Stimulated activated CD8-positive, alpha-beta memory T cell treated with anti-CD3 and anti-CD28 coated beads, Interleukin-4, amount 100 ng/mL, for 1 hour (primary cell): Measurements from ENCODE around the gene EGLN1.

Experiments used
- DNase-seq, 2 donors: peaks; one replicate each; pipeline ENCODE4 v3.0.0-alpha.2; 2020; ENCODE audit warnings: low read depth in 2 of 2, low spot score in 1 of 2

The EGLN1 gene

DNA sequence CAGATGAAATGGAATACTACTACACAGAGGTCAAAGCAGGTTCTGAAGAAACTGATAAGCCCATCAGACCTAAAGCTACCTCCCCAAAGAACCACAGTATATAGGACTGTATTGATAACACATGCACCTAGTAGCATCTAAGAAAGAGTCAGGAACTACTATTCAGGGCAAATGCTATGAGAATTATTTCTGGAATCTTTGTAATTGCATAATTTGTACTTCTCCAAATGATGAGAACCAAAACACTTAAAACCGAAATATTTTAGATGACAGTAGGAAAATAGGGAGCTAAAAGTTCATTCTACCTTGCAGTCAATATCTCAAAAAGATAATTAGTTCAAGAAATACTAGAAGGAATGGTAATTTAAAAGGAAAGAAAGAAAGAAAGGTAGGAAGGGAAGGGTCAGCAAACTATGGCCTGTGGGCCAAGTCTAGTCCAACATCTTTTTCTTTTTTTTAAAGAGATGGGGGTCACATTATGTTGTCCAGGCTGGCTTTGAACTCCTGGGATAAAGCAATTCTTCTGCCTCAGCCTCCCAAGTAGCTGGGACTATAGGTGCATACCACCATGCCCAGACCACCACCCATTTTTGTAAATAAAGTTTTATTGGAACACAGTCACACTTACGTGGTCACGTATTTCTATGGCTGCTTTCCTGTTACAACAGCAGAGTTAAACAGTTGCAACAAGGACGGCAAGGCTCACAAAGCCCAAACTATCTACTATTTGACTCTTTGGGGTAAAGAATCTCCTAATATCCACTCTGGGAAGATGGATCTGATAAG lies 24.0 kb downstream of the EGLN1 start:
- DNase-seq, result no peak

DNA sequence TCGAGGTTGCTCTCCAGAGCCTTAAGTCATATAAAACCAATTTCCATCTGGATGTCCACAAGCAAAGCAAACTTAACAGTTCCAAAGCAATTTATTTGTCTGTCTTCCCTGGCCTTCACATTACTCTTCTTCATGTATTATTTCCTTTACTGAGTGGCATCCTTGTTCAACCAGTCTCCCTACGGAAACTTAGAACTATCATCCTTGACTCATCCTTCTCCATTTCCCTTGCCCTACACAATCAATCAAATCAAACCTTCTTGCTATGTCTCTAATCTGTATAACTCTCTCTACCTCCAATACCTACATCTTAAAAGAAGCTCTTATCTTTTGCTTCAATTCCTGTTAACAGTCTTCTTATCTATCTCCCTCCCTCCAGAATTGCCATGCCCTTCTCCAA lies 25.4 kb downstream of the EGLN1 start:
- DNase-seq, result no peak

DNA sequence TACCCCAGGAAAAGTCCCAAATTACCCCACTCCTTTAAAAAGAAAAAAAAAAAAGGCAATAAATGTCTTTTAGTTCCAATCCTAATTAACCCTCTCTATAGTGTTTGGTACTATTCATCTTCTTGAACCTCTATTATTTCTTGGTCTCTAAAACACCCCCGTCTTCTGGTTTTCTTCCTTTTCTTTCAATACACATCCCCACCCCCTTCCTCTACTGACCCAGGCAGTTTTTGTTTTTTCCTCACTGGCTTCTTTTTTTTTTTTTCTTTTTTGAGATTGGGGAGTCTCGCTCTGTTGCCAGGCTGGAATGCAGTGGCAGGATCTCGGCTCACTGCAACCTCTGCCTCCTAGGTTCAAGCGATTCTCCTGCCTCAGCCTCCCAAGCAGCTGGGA lies 26.1 kb downstream of the EGLN1 start:
- no peak for DNase-seq

DNA sequence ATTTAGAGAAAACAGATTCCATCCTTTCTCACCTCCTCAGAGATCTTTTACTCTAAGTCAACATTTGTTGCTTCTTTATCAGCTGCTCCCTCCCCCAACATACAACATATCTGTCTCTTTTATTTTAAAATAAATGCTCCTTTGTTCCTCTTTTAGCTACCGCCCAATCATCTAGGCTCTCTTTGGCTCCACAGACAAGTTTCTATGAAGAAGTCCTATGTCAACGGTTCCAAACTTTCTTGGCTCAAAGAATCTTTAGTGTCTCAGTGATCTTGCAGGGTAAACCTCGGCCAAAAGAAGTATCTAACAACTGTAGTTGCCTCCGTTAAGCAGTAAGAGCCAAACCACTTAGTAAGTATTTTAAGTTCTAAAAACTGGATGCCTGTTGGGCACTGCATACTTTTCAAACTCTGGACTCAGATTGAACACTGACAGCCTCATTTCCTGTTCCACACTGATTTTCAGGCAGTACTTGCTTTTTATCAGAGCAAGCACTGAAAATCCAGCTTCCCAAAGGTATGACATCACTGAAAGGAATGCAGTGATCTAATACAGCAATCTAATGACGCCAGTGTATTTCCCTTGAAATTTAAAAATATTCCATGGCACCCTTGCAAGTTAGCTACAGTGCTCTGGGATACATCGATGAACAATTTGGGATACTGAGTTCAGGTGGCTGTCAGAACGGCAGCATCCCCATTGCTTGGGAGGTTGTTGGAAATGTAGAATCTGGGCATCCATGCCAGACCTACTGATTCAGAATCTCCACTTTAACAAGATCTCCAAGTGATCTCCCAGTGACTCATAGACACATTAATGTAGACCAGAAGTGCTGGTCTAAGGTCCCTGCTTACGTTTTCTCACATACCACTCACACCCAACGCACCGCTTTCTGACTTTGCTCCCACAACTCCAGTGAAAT lies 26.8 kb downstream of the EGLN1 start:
- DNase-seq, result no peak

DNA sequence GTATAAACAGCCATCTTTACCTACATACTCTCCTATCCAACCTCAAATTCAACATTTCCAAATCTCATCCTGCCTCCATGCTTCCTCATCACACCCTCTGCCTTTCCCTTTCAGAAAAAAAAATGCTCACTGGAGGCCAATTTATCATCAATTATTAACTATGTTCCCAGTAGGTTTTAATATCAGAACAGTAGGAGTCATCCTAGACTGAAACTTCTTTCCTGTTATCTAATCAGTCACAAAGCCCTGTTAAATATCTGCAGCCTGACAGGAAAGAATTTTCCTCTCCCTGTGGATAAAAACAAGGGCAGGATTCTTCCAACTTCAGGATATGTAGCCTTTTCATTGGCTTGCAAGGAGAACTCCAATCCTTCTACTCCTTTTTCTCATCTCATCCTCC lies 28.4 kb downstream of the EGLN1 start:
- DNase-seq, result no peak

DNA sequence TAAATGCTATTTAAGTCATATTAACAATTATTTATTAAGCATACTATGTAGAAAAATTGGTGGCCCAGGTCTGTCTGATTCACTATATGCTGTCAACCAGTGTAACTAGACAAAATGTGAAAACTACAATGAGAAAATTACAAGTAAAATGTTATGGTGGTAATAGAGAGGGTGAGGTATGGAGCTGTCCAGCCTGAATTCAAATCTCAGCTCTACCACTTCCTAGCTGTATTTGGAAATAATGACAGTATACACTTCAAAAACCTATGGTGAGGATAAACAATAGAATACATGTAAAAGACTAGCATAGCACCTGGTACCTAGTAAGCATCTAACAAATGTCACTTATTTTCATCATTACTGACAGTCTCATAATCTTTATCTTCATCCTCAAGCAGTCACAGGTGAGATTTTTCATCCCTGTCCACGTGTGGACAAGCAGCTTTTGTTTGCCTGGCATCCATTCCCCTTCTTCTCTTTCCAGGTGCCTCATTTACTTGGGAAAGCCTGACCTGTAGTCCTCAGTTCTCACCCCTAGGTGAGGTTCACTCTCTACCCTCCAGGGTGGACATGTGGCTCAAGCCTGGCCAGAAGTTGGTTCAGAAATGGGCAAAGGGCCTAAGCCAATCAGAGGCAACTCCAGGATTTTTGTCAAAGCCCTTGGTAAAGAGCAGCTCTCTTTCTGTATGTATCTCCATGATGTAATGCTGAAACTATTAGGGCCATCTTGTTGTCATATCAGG lies 29.5 kb downstream of the EGLN1 start:
- no peak for DNase-seq

DNA sequence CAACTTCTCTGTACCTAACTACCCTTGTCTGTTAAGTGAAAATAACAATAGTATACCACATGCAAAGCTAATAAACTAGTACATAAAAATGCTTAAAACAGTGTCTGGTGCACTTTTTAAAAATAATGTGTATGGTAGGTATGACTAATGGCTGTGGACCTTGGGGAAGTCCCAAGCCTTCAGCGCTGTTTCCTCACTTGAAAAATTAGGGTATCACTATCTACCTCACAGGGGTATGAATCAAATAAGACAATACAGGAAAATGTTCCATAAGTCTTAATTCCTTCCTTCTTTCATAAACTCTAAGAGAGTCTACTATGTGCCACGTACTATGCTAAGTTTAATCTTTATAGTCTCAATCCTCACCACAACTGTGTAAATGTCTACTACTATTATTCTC lies 32.0 kb downstream of the EGLN1 start:
- DNase-seq, result no peak

DNA sequence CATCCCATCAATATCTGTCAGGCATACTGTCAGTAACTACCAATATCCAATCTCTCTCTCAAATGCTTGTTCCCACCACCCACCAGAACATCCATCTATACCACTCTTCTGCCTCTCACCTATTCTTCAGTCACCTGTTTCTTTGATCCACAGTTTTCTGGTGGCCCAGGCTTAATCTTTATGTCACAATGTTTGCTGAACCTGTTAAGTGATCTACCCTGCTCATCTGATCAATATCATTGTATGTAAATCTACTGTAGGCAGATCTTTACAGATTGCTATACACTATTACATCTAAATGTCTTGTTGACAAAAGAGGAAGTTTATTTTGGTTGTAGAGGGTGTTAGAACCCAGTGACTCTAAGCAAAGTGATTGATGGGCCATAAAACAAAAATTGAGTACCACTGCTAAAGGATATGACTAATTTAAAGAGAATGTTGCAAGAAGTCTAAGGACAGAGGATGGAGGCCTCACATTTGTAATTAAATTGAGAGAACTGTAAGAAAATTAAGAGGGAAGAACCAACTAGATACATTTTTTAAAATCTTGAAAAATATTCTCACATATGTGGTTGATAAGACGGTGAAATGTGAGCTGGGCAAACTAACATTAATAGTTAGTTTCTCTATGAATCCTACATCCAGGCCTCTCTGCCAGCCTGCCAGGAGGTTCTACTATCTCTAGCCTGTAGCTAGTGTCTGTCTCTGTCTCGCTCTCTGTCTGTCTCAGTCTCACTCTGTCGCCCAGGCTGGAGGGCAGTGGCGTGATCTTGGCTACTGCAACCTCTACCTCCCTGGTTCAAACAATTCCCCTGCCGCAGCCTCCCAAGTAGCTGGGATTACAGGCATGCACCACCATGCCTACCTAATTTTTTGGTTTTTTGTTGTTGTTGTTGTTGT lies 34.1 kb downstream of the EGLN1 start:
- no peak for DNase-seq

DNA sequence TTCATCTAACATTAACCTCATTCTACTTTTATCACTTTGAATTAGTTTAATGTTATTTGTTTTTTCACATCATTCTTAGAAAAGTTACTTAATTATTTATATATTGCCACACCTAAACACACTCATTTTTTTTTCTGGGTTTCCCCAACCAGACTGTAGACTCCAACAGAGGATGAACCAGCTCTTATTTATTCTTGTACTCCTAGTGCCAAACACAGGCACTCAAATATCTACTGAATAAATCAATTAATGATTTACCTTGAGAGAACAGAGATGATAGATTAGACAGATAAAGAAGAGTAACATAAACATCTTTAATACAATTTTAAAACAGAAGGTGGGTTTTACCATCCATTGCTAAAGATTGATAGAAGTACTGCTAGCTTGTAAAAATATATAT lies 35.6 kb downstream of the EGLN1 start:
- no peak for DNase-seq

DNA sequence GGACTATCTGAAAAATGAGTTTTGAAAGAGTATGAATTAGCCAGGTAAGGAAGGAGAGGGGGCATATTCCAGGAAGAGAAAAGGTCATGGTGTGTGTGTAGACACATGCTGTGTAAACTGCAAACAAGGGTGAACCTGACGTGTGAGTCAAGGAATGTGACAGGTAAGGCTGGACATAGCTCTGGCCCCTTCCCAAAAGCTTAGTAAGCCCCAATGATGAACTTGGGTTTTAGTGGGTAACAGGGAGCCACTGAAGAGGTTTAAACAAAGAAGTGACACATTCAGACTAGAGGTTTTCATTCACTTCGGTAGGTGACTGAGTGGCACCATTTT lies 36.7 kb downstream of the EGLN1 start:
- no peak for DNase-seq

DNA sequence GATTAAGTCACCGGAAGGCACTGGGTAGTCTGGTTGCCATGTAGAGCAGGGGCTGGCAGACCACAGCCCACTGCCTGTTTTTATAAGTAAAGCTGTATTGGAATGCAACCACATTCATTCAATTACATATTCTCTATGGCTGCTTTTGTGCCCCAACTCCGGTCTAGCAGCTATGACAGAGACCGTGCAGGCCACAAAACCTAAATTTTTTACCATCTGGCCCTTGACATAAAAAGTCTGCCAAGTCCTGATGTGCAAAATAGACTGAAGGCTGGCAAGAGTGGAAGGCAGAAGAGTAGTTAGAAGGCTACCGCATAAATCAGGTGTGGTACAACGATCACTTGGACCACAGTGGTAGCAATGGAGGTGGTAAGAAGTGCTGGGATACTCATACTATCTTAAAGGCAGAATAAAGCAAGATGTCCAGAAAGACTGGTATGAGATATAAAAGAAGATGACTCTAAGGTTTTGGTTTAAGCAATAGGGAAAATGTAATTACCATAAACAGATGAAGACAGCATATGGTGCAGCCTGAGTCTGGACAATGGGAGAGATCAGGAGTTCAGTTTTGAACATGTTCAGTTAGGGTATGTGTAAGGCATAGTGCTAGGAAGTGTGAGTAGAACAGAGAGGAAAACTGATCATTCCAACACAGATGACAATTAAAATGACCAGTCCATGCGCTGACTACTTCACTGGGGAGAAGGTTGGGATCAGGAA lies 37.2 kb downstream of the EGLN1 start:
- DNase-seq, result no peak

DNA sequence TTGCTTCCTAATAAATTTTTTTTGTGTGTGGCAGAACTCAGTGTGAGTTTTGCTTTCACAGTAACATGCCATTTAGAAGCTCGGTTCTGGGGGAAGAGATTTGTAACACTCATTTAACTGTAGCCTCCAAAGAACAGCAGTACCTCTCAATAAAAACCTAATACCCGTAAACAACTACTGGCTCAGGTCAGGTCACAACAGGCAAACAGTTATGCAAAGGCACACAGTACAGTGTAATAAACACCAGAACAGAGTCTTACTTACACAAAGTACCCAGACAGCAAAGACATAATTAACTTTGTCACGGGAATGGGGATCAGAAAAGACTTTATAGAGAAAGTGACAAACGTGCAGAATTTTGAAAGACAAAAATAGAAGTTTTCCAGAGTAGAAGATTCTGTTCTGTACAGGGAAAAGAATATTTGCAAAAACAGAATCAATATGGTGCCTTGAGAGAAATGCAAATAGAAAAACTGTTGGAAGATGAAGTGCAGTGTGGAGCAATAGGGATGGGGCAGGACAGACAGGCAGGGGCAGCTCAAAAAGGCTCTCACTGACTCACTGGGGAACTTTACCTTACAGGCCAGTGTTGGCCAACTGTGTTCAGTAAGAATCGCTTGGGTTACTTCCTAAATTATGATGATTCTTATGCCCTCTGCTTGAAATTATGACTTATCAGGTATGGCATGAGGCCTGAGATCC lies 38.8 kb downstream of the EGLN1 start:
- no peak for DNase-seq

DNA sequence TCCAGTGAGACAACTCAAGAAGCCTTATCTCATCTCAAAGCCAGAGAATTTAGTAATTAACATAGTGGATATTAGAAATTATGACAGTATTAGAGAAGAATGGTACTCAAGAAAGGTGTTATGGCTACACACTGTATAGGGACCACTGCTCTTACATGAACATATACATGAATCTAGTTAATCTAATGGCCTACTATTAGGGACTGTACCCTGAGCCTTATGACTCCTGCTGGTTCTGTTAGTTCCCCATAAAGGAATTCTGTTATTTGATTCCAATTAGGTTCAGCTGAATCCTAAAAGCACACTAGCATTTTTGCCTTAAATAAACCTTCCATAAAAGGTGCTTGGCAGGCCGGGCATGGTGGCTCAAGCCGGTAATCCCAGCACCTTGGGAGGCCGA lies 39.7 kb downstream of the EGLN1 start:
- DNase-seq, result no peak

DNA sequence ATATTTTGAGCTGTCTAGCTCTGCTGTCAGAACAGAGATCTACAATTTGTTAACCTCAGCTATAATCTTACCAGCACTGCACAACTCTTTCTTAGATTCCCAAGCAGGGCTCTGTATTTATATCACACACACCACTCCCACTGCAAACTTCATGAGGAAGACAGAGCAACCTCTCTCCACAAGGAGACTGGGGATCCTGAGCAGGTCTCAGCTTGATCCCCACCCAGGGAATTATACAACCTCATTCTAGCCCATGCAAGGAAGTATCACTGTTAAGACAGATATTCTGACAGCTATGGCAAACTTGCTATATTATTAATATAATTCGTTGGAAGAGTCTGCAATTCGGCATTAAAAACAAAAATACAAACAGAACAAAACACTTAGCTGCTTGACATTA lies 40.4 kb downstream of the EGLN1 start:
- no peak for DNase-seq

DNA sequence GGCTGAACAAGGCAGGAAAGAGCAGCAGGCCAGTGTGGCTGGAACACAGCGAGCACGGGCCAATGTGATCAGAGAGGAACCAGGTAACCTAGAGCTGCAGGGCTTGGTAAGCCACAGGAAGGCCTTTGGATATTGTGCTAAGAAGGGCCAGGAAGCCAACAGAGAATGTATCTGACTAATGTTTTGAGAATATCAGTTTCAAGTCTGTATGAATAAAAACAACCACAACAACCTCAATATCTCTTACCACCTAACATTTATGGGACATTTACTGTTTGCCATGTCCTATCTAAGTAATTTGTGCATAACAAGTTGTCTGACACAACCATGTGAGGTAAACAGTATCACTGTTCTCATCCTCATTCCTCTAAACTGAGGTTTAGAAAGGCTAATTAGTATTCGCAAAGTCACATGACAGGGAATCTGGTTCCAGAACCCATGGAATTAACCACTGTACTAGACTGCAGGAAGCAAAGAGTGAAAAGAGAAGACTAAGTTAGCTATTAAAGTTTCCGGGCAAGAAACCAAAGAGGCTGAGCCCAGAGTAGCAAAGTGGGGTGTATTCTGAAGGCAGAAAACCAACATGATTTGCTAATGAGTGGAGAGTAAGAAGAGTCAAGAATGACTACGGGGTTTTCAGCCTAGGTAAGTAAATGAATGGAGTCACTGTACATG lies 45.1 kb downstream of the EGLN1 start:
- no peak for DNase-seq

DNA sequence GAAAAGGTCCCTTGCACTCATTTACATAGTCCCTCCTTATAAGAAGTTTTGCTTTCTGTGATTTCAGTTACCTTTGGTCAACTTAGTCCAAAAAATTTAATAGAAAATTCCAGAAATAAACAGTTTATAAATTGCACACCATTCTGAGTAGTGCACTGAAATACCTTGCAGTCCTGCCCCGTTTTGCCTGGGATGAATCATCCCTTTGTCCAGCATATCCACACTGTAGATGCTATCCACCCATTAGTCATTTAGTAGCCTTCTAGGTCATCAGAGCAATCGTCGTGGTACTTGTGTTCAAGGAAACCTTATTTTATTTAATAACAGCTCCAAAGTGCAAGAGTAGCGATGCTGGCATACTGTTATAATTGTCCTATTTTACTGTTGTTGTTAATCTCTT lies 46.0 kb downstream of the EGLN1 start:
- DNase-seq, result no peak

DNA sequence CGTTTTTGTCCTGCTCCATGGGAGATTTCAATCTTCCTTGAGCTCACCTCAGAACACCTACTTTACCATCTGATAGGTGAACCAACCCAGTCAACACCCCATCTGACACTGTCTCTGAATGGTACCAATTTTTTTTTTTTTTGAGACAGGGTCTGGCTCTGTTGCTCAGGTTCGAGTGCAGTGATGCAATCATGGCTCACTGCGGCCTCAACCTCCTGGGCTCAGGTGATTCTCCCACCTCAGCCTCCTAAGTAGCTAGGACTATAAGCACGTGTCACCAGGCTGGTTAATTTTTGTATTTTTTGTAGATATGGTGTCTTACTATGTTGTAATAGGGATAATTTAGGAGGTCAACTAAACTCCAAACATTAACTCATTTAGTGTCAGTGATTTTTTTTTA lies 47.7 kb downstream of the EGLN1 start:
- DNase-seq, result no peak

DNA sequence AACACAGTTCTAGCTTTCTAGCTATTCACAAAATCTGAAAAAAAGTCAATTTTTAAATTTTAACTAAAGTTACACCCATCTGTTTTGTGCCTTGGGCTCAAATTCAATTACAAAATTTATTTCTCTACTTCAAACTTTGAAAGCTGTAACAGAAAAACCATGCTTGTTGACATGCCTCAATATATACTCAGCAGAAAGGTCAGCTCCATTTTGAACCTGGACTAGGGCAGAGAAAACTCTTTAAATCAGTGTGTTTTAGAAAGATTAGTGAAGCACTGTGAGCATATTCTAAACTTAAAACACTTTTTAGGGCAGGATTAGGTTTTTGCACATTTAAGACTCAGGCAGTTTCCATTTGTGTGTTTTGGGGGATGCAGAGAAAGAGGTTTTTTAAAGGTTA lies 49.6 kb downstream of the EGLN1 start:
- DNase-seq, result no peak

DNA sequence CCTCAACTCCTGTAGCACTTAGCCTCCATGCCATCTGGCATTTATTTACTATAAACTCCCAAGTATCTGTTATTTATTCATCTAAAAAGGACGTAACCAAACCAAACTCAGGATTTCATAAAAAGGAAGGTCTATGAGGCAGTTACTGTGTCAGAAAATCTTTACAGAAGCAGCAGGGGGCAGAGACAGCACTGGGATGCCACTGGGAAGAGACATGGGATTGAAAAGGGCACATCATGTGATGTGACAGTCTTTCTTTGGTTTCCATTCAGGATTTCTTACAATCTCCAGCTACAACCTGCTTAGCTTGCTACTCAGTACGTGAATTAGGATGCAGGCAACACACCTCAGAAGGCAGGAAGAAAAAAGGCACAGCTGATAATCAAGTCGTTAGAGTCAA lies 52.8 kb downstream of the EGLN1 start:
- DNase-seq, result no peak
